HG02798 (cell line): ENCODE measurements around the gene CHPF.
A peak's percentile ranks its signal among the peaks of the same experiment; 100 is the strongest.

Experiments used
- ATAC-seq: cut with Tn5 transposase; IDR thresholded peaks from one replicate; pipeline ENCODE4 v1.9.1; 2021; ENCODE audit warnings: mild to moderate bottlenecking; ENCODE audit not compliant: unreplicated experiment, poor library complexity

CHPF gene

DNA sequence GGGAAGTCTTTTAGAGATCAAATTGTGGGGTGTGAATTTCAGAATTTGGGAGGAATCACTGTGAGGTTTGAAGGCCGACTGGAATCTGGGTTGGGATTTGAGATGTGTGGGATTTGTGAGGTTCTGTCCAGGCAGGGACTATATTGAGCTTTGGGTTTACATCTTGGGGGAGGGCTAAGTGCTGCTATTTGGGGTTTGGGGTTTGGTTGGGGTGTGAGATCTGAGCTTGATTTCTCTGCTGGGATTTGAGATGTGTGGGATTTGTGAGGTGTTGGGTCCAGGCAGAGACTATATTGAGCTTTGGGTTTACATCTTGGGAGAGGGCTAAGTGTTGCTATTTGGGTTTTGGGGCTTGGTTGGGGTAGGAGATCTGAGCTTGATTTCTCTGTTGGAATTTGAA lies 44.1 kb downstream of the CHPF start:
- ATAC-seq: no peak

DNA sequence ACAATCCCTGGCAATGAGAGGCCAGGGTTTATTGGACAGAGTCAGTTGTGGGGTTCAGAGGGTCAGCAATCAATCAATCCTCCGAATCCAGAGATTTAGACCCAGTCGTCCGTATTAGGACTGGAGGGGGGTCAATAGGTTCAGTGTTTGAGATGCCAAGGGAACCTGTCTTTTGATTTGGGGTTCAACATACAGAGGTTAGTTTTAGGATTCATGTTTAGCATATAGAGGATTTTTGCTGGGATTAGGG lies 44.6 kb downstream of the CHPF start:
- no peak for ATAC-seq

- peak; percentile 93 for ATAC-seq
Observed at GRCh38 chr2:219498280-219499057, 45.1 kb downstream of the CHPF start, which contains the start of gene GMPPA. Gene GMPPA (plus strand): TSS chr2:219498891. CDS start chr2:219499976, 1,085 bp downstream.

- peak; percentile 28 for ATAC-seq
Observed at GRCh38 chr2:219497495-219498279, 45.9 kb downstream of the CHPF start.

- no peak for ATAC-seq
Observed at GRCh38 chr2:219496825-219497494, 46.6 kb downstream of the CHPF start.

DNA sequence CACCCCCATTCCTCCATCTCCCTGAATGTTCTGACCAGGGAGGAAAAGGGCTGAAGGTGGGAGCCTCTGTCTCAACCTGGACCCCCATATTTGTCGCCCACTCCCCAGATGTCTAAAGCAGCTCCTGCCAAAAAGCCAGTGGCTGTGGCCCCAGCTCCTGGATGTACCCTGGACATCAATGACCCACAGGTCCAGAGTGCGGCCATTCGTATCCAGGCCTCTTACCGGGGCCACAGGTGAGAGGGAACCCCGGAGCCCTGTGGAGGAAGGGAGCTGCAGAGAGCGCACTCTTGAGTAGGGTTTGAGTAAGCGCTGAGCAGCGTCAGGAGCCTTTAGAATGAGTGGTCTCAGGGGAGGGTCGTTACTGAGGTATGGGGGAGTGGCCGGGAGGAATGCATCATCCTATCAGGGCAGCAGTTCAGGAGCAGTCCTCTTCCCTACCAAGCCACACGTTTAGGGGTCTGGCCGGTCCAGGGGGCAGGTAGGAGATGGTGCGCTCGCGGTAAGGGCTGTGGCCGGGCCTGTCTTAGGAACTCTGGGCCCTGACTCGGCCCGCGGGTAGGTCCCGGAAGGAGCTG lies 47.3 kb downstream of the CHPF start:
- no peak for ATAC-seq

DNA sequence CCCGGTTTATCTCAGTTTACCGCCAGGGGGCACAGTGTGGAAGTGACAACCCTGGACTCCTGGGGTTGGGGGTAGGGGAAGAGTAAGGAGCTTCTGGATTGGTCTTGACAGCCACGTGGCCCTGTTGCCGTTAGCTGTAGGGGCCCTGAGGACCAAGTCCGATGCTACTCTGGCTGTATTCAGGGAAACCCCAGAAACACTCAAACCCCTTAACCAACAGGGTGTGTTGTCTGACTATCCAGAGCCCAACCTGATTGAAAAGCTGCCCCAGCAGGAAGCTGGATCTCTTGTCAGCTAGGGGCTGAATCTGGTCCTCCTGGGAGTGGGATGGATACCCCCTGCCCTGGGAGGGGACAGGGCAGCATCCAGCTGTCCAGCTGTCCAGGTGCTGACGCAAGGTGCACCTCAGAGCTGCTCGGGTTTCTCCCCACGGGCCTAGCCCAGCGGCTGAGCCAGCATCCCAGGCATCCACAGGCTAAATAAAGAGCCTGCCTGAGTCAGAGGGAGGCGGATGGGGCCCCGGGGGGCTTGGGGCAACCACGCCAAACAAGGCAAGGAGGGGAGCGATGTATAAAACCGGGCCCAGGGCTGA lies 48.0 kb downstream of the CHPF start:
- ATAC-seq: peak; percentile 21

DNA sequence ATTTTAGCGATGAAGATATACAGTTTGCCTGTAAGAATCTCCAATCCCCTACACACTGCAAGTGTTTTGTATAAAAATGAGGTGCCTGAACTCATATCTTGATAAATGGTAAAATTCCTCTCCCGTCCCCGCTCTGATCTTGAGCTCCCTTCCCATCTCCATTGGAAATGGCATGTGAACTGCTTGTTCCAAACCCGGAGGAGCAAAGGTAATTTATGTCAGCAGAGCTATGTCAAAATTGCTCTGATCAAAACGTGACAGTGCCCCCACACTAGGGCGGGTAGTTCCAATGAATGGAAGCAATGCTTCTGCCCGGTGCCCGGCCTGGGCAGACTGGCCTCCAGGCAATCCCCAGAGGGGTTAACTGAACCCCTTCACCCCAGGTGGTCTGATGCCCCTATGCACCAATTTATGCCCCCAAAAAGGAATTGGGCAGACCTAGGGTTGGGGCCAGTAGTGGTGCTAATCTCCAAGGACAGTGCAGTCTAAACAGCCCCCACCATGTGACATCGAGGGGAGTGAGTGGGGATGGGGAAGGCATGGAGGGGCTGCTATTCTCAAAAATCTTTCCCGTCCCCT lies 48.6 kb downstream of the CHPF start:
- ATAC-seq: no peak

DNA sequence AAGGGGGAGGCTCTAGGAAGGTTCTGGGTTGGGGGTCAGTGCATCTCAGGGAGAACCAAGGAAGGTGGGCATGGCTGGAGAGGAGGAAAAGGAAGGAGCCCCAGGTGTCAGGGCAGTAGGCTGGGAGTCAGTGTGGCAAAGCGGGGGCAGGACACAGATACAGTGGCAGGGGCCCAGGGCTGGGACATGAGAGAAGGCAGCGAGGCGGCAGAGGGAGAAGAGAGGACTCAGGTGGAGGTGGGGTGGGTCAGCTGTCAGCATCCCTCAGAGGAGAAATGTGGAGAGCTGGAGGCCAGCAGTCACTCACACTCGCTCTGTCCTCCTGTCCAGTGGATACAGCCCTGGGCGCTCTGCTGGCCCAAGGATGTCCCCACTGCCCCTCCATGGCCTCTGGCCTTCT lies 50.5 kb downstream of the CHPF start:
- ATAC-seq: no peak

DNA sequence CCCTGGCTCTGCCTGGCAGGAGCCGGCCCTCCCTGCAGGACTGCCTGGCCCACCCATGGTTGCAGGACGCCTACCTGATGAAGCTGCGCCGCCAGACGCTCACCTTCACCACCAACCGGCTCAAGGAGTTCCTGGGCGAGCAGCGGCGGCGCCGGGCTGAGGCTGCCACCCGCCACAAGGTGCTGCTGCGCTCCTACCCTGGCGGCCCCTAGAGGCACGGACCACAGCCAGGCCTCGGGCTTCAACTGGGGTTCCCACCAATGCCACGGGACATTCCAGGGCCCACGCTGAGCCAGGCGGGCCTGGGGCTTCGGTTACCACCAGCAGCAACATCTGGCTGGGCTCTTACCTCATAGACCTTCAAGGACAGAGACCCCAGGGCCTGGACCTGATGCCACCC lies 51.0 kb downstream of the CHPF start:
- no peak for ATAC-seq

GRCh38 chr2:219491278-219491963 lies 52.2 kb downstream of the CHPF start:
- ATAC-seq: no peak

DNA sequence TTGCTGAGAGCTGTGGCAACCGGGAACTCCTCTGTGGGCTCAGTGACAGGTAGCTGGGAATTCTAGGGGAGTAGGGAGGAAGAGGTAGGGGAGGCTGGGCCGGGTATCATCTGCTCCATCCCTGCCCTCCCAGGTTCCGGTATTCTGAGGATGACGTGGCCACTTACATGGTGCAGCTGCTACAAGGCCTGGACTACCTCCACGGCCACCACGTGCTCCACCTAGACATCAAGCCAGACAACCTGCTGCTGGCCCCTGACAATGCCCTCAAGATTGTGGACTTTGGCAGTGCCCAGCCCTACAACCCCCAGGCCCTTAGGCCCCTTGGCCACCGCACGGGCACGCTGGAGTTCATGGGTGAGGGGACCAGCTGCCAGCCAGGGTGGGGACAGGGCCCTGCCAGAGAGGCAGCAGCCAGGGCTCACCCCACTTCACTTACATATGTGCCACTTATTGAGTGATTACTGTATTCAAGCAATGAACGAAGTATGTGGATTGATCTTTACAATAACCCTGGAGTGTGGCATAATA lies 52.9 kb downstream of the CHPF start:
- no peak for ATAC-seq

GRCh38 chr2:219490186-219490585 lies 53.4 kb downstream of the CHPF start:
- ATAC-seq: no peak

DNA sequence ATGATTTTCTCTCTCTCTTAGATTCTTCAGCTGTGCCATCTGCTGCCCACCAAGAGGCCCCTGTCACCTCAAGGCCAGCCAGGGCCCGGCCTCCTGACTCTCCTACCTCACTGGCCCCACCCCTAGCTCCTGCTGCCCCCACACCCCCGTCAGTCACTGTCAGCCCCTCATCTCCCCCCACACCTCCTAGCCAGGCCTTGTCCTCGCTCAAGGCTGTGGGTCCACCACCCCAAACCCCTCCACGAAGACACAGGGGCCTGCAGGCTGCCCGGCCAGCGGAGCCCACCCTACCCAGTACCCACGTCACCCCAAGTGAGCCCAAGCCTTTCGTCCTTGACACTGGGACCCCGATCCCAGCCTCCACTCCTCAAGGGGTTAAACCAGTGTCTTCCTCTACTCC lies 54.3 kb downstream of the CHPF start:
- no peak for ATAC-seq
